ENCODE results near the gene DNAH17. TPM values are rescaled to one million over a fixed set of nuclear protein-coding genes. Genes with fewer than 3 reads are reported as not detected.

DNAH17 gene
- total RNA-seq, 1 experiment from 2014 or later = 0.13 TPM

DNA sequence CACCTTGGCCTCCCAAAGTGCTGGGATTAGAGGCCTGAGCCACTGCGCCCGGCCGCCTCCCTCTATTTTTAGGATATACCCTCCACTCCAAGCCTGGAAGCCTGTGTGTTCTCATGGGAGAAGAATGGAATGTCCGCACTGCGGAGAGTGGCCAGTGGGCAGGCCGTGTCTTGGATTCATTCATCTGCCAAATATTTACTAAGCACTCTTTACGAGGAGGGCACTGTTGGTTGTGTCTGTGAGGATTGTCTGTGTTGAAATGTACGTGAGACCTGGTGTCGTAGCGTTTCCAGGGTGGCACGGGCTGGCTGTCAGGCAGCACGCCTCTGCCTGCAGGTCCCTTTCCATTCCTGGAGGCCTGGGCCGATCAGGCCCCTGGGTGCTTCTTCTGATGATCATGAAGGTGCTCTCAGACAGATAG lies 179.5 kb downstream of the DNAH17 start:
- Mint-ChIP-seq H3K4me3 (no peak overlapping the region), H3K4me1 (peaks cover 0 to 7% of the 10 kb centered on the region in 2 experiments; a peak in 1 of 4 replicates), H3K27me3 (ENCODE audit: low read depth) (no peaks in the 10 kb centered on the region), H3K9me3 (no peaks in the 10 kb centered on the region), H3K27ac (peak overlapping the region in 2 of 3 experiments; percentile 5 to 52; a peak in 2 of 7 replicates), H3K36me3 (ENCODE audit: insufficient read depth in 1 of 3, low read depth in 3 of 3) (peaks cover 50 to 86% (median 78%) of the 10 kb centered on the region in 3 experiments; a peak in 6 of 7 replicates)
- Histone ChIP-seq H3K9me3 (ENCODE audit: control insufficient read depth, low read depth, low read length) (no peaks in the 10 kb centered on the region), H2BK20ac (ENCODE audit: low read depth, low read length, poor library complexity, severe bottlenecking) (no peak overlapping the region), H3K4me1 (ENCODE audit: insufficient read depth, low read length) (no peaks in the 10 kb centered on the region), H3K4ac (ENCODE audit: low read depth, low read length) (no peak overlapping the region), H3K27ac (ENCODE audit: insufficient read length, low read depth, low read length) (no peak overlapping the region), H3T11ph (ENCODE audit: low read length) (no peak overlapping the region), H2BK12ac (ENCODE audit: insufficient read length, low read depth, low read length) (no peak overlapping the region), H2AFZ (ENCODE audit: low read length) (no peak overlapping the region), H2BK15ac (ENCODE audit: low read depth, low read length) (no peak overlapping the region), H2AK5ac (ENCODE audit: insufficient read length, low read length) (no peak overlapping the region), H4K91ac (ENCODE audit: insufficient read length, low read depth, low read length) (no peak overlapping the region), H2BK120ac (ENCODE audit: low read depth, low read length, poor library complexity, severe bottlenecking) (no peak overlapping the region), H3K18ac (ENCODE audit: insufficient read length, low read depth, low read length) (no peak overlapping the region), H3K27me3 (ENCODE audit: insufficient read depth, low read length) (no peaks in the 10 kb centered on the region), H4K20me1 (ENCODE audit: control insufficient read depth, insufficient read depth, insufficient read length) (peaks cover 3% of the 10 kb centered on the region), H2BK5ac (ENCODE audit: insufficient read length, low read length) (no peak overlapping the region), H3K14ac (ENCODE audit: insufficient read depth, low read length) (no peak overlapping the region), H3K23me2 (ENCODE audit: insufficient read length, low read depth, low read length, poor library complexity, severe bottlenecking) (no peaks in the 10 kb centered on the region), H3K79me2 (ENCODE audit: insufficient read depth, low read length) (peaks cover 8% of the 10 kb centered on the region; the same call in 1 of the 2 replicates), H4K5ac (ENCODE audit: insufficient read length, low read depth, low read length) (no peak overlapping the region), H3K4me2 (ENCODE audit: insufficient read depth, insufficient read length, low read length) (no peak overlapping the region), H4K8ac (replicated peaks; ENCODE audit: insufficient read length, low read depth, low read length) (no peak overlapping the region), H3K23ac (ENCODE audit: insufficient read length, low read depth, low read length) (no peak overlapping the region), H3K56ac (ENCODE audit: insufficient read length, low read depth, low read length) (no peak overlapping the region), H3K79me1 (ENCODE audit: insufficient read depth, low read depth, low read length, poor library complexity, severe bottlenecking) (no peaks in the 10 kb centered on the region), H3K9ac (ENCODE audit: extremely low read depth, insufficient read length, low read length) (no peak overlapping the region)
- WGBS (ENCODE audit: extremely low coverage, insufficient read length, low lambda C conversion rate) = no CpG with 5 or more reads among the region's 13 CpGs
- TF ChIP-seq, protein P1, sequence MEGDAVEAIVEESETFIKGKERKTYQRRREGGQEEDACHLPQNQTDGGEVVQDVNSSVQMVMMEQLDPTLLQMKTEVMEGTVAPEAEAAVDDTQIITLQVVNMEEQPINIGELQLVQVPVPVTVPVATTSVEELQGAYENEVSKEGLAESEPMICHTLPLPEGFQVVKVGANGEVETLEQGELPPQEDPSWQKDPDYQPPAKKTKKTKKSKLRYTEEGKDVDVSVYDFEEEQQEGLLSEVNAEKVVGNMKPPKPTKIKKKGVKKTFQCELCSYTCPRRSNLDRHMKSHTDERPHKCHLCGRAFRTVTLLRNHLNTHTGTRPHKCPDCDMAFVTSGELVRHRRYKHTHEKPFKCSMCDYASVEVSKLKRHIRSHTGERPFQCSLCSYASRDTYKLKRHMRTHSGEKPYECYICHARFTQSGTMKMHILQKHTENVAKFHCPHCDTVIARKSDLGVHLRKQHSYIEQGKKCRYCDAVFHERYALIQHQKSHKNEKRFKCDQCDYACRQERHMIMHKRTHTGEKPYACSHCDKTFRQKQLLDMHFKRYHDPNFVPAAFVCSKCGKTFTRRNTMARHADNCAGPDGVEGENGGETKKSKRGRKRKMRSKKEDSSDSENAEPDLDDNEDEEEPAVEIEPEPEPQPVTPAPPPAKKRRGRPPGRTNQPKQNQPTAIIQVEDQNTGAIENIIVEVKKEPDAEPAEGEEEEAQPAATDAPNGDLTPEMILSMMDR (conservative IDR thresholded peaks at IDR 0.05) = no peak
- no peak for DNase-seq

All from H9 (cell line).